Stimulated activated CD4-positive, alpha-beta T cell treated with anti-CD3 and anti-CD28 coated beads, Interleukin-15, amount 100 ng/mL, for 48 hours (primary cell): ENCODE data around the gene RNF220.

Experiments
- DNase-seq, 2 donors: peaks; one replicate each; pipeline ENCODE4 v3.0.0-alpha.2; 2020; ENCODE audit warnings: low read depth in 2 of 2

Gene RNF220

DNA sequence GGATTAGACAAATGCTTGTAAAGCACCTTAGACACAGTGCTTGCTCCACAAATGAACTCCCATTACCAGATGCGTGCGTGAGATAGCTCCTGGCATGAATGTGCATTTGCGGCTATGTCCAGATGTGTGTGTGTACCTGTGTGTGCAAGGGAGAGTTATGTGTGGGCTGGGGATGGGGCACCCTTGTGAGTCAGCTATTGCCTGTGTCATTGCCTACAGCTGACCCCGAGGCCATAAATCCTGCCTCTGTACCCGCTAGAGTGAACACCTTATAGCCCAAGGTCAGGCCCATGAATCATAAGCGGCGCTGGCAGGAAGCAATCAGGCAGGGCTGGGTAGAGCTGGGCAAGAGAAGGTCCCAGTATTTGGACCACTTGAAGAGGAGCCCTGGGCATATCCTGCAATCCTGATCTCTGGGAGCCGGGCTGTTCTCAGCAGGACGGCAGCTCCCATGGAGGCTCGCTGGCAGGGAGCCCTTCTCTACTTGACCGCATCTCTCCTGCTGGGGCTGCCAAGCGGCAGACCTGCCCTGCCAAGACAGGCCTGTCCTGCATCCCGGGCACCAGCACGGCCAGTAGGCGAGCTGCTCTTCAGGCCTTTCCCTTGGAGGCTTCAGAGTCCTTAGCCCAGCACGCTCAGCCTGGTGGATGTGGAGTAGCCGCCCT lies 182.9 kb downstream of the RNF220 start:
- DNase-seq = no peak

DNA sequence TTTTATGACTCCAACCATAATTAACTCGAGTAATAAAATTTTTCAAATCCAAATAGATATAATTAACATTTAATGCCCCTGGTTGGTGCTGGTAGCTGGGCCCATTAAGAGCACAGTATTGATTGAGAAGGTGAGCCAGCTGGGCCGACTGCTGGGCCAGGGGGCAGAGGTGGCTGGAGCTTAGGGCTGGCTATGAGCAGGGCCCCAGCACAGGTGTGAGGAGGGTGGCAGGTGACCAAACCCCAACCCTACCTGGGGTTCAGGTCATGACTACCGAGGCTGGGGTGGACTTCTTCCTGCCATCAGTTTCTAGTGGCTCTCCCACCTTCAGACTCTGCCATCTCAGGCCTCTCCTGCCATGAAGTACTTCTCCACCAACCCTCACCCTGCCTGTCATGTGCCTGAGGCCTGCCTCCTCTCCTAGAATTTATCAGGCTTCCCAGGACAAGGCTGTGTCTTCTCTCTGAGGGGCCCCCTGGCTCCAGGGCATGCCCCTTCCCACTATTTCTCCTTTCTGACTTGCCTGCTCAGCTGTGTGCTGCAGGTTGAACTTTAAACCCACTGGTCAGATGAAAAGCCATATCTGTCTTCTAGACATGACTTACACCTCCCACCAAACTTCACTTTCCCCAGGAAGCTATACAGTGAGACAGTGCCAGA lies 183.6 kb downstream of the RNF220 start:
- no peak for DNase-seq

DNA sequence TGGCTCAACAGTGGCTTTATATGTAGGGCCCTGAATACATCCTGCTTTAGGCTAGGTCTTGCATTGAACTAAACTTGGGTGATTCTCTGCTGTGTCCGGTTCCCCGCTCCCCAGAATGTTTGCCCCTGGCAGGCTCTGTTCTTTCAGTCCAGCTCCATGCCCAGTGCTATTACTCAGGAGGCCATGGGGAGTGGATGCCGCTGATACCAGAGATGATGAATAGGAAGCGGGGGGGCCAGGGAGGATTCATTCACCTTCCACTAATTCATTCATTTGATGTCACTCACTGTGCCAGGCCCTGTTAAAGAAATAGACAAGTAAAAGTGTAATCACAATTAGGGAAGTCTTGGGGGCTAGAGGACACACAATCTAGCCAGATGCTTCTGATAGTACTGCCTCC lies 185.4 kb downstream of the RNF220 start:
- no peak for DNase-seq

DNA sequence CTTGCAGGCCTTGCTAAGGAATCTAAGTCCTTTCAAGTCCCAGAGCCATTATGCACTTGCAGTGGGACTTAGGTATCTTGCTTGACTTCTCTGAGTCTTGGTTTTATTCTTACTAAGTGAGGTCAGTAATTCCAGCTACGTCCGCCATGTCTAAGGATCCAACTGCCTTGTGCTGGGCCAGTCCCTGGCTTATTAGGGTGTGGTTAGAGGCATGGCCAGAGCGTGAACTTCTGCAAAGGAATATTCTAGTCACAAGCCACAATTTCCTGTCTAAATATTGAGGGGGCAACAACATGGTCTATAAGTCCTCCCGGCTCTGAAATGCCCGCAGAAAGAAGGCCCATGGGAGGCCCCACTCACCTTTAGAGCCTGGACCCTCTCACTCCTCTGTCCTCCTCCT lies 186.3 kb downstream of the RNF220 start:
- no peak for DNase-seq

GRCh38 chr1:44592208-44593145 lies 187.4 kb downstream of the RNF220 start:
- DNase-seq = no peak

DNA sequence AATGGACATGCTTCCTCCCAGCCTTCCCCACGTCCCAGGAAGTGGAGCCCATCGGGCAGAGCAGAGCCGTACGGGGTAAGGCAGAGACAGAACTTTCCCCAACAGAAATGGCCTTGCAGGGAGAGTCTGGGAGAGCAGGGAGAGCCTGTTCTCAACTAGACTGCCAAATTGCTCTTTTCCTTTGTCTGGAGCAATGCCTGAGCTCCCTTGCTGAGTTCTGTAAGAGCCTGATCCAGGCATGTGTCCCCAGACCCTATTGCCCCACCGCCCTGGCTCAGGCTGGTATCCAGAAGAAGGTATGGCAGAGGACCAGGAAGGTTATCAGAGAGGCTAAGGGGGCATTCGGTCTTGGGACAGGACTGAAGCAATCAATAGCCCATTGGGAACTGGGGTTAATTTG lies 189.3 kb downstream of the RNF220 start:
- no peak for DNase-seq

DNA sequence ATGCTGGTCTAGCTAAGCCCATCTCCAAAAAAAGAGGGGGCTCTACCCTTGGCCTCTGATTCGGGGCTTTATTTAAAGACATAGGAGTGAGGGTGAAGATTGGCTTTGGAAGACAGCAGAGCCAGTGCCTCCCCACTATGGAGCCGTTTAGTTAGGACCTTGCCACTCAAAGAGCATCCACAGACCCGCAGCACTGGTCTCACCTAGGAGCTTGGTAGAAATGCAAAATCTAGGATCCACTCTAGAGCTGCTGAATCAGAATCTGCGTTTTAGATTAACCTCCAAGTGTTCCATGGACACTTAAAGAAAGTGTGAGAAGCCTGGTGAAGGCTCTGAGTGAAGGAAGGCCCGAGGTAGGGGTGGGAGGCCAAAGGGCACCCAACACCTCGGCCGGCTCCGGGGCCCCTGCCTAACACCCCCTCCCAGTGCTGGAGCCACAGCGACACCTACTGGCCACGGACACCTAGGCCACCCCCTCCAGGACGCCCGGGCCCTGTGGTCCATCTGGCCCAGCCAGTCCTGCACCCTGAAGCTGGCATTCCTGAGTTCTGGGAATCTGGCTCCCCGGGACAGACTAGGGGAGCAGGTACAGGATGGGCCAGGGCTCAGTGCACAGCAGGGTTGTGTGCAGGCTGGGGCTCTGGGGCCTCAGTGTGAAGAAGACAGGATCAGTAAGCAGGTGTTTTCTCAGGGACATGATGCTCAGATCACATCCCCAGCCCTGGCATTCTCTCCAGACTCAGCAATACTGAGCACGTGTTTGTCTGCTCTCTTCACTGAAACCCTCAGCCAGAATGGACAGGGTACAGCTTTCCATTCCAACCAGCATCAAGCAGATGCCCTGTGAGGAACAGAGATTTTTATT lies 190.0 kb downstream of the RNF220 start:
- peak; percentile 64 to 76 for DNase-seq

- no peak for DNase-seq
These were observed 191.5 kb downstream of the RNF220 start for GRCh38 chr1:44596511-44596910.

GRCh38 chr1:44598167-44598566 lies 193.1 kb downstream of the RNF220 start:
- DNase-seq = no peak

- DNase-seq = no peak
These were observed 197.9 kb downstream of the RNF220 start for GRCh38 chr1:44602634-44603628.

- no peak for DNase-seq
These were observed 198.7 kb downstream of the RNF220 start for GRCh38 chr1:44603718-44604117.

GRCh38 chr1:44604157-44604955 lies 199.3 kb downstream of the RNF220 start:
- DNase-seq = no peak

DNA sequence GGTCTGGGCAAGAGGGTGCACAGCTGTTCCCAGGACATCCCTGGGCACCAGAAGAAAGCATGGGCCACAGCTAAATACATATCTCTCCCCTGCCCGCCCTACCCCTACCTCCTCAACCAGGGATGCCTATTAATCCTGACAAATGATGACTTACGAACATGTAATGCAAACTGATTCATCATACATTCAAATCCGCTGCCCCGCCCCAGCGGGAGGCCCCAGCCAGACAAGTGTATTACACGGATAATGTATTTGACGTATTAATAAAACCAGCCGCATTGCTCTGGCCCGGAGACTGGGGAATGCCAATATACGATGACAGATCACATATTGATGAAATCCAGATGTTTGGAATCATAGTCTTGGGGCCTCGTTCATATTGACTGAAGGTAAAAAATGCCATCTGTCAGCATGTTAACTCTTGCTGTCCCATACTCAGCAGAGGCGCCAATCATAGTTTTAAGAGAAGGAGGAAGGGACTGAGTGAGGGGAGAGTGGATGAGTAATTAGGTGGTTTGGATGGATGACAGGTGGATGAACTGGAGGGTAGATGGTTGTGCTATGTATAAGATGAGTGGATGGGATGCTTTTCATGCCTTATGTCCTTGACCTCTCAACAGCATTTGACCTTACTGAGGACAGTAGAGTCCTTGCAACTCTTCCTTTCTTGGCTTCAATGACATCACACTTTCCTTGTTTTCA lies 201.0 kb downstream of the RNF220 start:
- no peak for DNase-seq

- DNase-seq = no peak
These were observed 201.7 kb downstream of the RNF220 start for GRCh38 chr1:44606701-44607281.

DNA sequence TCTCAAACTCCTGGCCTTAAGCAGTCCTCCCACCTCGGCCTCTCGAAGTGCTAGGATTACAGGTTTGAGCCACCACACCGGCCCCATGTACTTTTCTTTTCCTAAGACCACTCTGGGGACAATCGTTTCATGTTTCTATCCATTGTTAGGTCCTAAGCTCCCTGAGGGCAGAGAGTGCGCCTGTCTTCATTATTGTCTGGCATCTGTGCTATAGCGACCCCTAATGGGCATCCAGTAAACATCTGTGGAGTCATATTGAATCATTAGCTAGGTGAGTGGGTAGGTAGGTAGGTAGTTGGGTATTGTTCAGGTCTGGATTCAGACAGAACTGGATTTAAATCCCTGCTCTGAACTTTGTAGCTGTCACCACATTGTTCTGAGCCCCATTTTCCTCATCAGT lies 203.1 kb downstream of the RNF220 start:
- no peak for DNase-seq

- DNase-seq = no peak
These were observed 204.3 kb downstream of the RNF220 start for GRCh38 chr1:44609412-44609767.

DNA sequence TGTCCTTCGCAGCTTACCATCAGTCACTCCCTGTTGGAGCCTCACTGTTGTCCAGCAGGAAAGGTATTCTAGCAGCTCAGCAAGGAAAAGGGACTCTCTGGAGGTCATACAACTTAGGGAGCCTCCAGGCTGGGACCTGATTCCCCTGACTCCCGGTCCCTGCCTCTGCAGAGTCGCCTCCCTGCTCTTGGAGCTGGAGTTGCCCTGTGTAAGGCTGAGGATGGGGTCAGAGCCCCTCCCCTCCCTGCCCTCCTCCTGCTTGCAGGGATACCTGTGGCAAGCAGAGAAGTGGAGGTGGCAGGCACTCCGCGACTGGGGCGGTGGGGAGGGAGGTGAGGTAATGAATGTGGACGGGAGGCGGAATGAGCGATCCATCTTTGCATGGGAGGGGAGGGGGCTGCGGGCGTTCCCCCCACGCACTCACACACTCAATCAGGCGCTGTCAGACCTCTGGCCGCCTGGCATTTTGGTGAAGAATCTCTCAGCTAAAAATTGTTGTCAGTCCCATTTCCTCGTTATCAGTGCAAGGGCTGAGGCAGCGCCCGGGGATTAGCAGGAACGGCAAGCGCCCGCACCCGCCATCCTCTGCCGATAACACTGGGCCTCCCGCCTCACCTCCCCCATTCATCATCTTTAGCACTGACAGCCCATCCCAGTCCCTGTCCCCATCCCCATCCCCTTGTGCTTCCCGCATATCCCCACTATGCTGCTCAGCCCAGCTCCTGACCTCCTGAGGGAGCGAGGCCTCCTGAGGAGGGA lies 204.9 kb downstream of the RNF220 start:
- no peak for DNase-seq
